Skin epidermis (tissue), 12 donors: ENCODE results near the gene STC2.
"Not testable (repeated sequence)": the region's sequence is repeated elsewhere in the genome, so short reads cannot be mapped to it uniquely, and the experiment has no call there.

ENCODE experiments used
- H3K27ac ChIP-seq, 21 experiments: fragments of 200-600 bp; sonication (generic) in 11 of 21; one replicate each; pipeline ENCODE4 v1.5.0; 2020; ENCODE audit warnings: mild to moderate bottlenecking in 3 of 21, inconsistent platforms in 2 of 21, moderate library complexity in 2 of 21
- H3K4me3 ChIP-seq, 7 experiments: fragments of 200-600 bp; sonication (generic) in 2 of 7; one replicate each; pipeline ENCODE4 v1.5.0; 2020; ENCODE audit warnings: inconsistent platforms in 2 of 7, mild to moderate bottlenecking in 2 of 7, moderate library complexity in 1 of 7

STC2 gene

GRCh38 chr5:173327948-173328843, at the start of gene STC2:
TSS of gene STC2 (minus strand) at chr5:173328414. CDS start at chr5:173328193, 221 bp downstream.
- peak within 1 kb of the TSS; percentile 22 to 41 (median 31) for H3K4me3 ChIP-seq

GRCh38 chr5:173371400-173371799, 43.2 kb upstream of the STC2 start:
- Histone ChIP-seq H3K27ac (no peak overlapping the region), H3K4me3 (no peak overlapping the region)

More at GRCh38 chr5:173327948-173328843, at the start of gene STC2:
- H3K27ac ChIP-seq = peak within 1 kb of the TSS in 7 of 21 experiments; percentile 9 to 63 (median 43)

- not testable (repeated sequence) for H3K27ac ChIP-seq, H3K4me3 ChIP-seq
Observed at GRCh38 chr5:173363406-173363805, 35.2 kb upstream of the STC2 start.

- H3K27ac ChIP-seq = peak overlapping the region in 1 of 21 experiments; percentile 62
- H3K4me3 ChIP-seq = no peak overlapping the region
Observed at GRCh38 chr5:173355561-173355960, 27.3 kb upstream of the STC2 start.

GRCh38 chr5:173354645-173355044, 26.4 kb upstream of the STC2 start:
- H3K27ac ChIP-seq = peak overlapping the region in 1 of 21 experiments; percentile 44
- no peak overlapping the region for H3K4me3 ChIP-seq

- H3K27ac ChIP-seq = peak overlapping the region in 4 of 21 experiments; percentile 21 to 68 (median 41)
- no peak overlapping the region for H3K4me3 ChIP-seq
Observed at GRCh38 chr5:173352366-173353349, 24.4 kb upstream of the STC2 start.

GRCh38 chr5:173342813-173343755, 14.9 kb upstream of the STC2 start:
- no peak overlapping the region for H3K27ac ChIP-seq
- H3K4me3 ChIP-seq = no peak overlapping the region

- no peak overlapping the region for H3K4me3 ChIP-seq
- peak overlapping the region in 2 of 21 experiments; percentile 16 to 18 for H3K27ac ChIP-seq
Observed at GRCh38 chr5:173341961-173342430, 13.8 kb upstream of the STC2 start.

- Histone ChIP-seq H3K27ac (no peak overlapping the region), H3K4me3 (no peak overlapping the region)
Observed at GRCh38 chr5:173340984-173341383, 12.8 kb upstream of the STC2 start.

- Histone ChIP-seq H3K4me3 (no peak overlapping the region), H3K27ac (no peak overlapping the region)
Observed at GRCh38 chr5:173340451-173340850, 12.2 kb upstream of the STC2 start.

GRCh38 chr5:173339286-173339685, 11.1 kb upstream of the STC2 start:
- no peak overlapping the region for H3K27ac ChIP-seq
- H3K4me3 ChIP-seq = no peak overlapping the region

- Histone ChIP-seq H3K27ac (no peak overlapping the region), H3K4me3 (no peak overlapping the region)
Observed at GRCh38 chr5:173338380-173339015, 10.3 kb upstream of the STC2 start.

GRCh38 chr5:173334808-173335207, 6.6 kb upstream of the STC2 start:
- Histone ChIP-seq H3K4me3 (no peak overlapping the region), H3K27ac (no peak overlapping the region)

GRCh38 chr5:173333925-173334661, 5.9 kb upstream of the STC2 start:
- H3K4me3 ChIP-seq = no peak overlapping the region
- H3K27ac ChIP-seq = peak overlapping the region in 1 of 21 experiments; percentile 38

- no peak overlapping the region for H3K4me3 ChIP-seq
- no peak overlapping the region for H3K27ac ChIP-seq
Observed at GRCh38 chr5:173331956-173332479, 3.8 kb upstream of the STC2 start.

- no peak overlapping the region for H3K4me3 ChIP-seq
Observed at GRCh38 chr5:173331287-173331686, 3.1 kb upstream of the STC2 start.

GRCh38 chr5:173330338-173331206, 2.4 kb upstream of the STC2 start:
- H3K4me3 ChIP-seq = no peak overlapping the region
- H3K27ac ChIP-seq = no peak overlapping the region

More at GRCh38 chr5:173331287-173331686, 3.1 kb upstream of the STC2 start:
- H3K27ac ChIP-seq = no peak overlapping the region
